ENCODE results near the gene EED. TPM values are rescaled to one million over a fixed set of nuclear protein-coding genes. Genes with fewer than 3 reads are reported as not detected.

Gene EED
- total RNA-seq, 6 donors from 2014 or later, result 6.7 to 43.1 (median 16.0) TPM

DNA sequence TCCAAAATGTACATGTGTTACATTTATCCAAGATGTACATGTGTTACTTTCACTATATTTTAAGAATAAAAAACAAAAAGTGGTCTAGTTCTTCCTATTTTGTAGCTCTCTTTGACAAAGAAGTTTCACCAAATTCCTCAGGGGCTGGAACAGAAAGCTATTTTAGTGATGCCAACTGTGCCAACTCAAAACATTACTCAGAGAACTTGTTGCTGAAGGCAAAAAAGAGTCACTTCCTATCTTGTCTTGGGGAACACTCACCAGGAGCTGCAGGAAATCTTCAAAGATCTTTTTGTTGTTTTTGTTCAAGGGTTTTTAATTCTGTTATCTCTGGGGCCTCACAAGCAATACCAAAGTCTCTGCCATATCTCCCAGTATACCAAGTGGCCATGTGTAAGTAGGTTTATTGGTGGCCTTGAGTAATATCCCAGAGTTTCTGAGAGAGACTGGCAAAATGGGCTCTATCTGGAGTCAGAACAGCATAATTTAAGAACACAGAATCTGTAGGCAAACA, 13.6 kb upstream of the EED start:
- no peak overlapping the region for H3K27ac ChIP-seq
- no peaks in the 10 kb centered on the region for H3K36me3 ChIP-seq
- no peaks in the 10 kb centered on the region for H3K4me1 ChIP-seq
- no peak for ATAC-seq (ENCODE audit: low FRiP score in 2 of 2)
- no peak for DNase-seq
- no peaks in the 10 kb centered on the region for H3K27me3 ChIP-seq
- H3K4me3 ChIP-seq, result no peak overlapping the region
- H3K9me3 ChIP-seq, result no peaks in the 10 kb centered on the region
- no peak for TF ChIP-seq POLR2A (IDR thresholded peaks at IDR 0.05)
- no peak for TF ChIP-seq EP300 (IDR thresholded peaks at IDR 0.05)
- no peak for TF ChIP-seq POLR2AphosphoS5 (IDR thresholded peaks at IDR 0.05)
- TF ChIP-seq, protein P1, sequence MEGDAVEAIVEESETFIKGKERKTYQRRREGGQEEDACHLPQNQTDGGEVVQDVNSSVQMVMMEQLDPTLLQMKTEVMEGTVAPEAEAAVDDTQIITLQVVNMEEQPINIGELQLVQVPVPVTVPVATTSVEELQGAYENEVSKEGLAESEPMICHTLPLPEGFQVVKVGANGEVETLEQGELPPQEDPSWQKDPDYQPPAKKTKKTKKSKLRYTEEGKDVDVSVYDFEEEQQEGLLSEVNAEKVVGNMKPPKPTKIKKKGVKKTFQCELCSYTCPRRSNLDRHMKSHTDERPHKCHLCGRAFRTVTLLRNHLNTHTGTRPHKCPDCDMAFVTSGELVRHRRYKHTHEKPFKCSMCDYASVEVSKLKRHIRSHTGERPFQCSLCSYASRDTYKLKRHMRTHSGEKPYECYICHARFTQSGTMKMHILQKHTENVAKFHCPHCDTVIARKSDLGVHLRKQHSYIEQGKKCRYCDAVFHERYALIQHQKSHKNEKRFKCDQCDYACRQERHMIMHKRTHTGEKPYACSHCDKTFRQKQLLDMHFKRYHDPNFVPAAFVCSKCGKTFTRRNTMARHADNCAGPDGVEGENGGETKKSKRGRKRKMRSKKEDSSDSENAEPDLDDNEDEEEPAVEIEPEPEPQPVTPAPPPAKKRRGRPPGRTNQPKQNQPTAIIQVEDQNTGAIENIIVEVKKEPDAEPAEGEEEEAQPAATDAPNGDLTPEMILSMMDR (IDR thresholded peaks at IDR 0.05), result no peak

DNA sequence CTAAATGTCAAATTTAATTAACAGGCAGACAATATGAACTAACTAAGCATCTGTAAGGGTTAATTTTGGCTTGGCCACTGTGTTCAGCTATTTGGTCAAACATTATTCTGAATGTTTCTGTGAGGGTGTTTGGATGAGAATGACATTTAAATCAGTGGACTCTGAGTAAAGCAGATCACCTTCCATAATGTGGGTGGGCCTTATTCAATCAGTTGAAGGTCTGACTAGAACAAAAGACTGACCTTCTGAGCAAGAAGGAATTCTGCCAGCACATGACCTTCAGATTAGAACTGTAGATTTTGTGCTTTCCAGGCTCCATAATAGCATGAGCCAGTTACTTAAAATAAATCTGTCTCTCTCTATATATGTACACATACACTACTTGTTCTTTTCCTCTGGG, 12.0 kb upstream of the EED start:
- no peak for TF ChIP-seq EP300 (IDR thresholded peaks at IDR 0.05)
- TF ChIP-seq, protein P1 (IDR thresholded peaks at IDR 0.05), result no peak
- TF ChIP-seq POLR2AphosphoS5 (IDR thresholded peaks at IDR 0.05), result no peak

DNA sequence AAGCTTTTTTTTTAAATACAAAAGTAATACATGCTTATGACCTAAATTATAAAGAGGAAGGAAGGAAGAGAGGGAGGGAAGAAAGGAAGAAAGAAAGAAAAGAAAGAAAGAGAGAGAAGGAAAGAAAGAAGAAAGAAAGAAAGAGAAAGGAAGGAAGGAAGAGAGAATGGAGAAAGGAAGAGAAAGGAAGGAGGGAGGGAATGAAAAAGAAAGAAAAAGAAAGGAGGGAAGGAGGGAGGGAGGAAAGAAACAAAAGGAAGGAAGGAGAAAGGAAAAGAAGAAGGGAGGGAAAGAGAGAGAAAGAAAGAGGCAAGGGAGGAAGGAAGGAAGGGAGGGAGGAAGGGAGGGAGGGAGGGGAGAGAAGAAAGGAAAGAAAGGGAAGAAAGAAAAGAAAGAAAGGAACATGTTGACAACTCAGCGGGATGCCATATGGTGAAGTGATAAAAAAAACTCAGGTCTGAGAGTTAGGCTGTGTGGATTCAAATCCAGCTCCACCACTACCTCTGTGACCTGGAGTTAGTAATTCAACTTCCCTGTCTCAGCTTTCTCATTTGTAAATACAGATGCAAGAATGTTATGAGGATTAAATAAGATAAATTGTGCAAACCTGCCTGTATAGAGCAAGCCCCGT, 9.6 kb upstream of the EED start:
- ATAC-seq (ENCODE audit: low FRiP score in 2 of 2) (no peak), DNase-seq (no peak)
- no peak overlapping the region for H3K4me3 ChIP-seq
- WGBS, 2 donors, result 53 to 62% methylated on average over 2 of the region's 2 CpGs
- no peak overlapping the region for H3K27ac ChIP-seq
- no peaks in the 10 kb centered on the region for H3K9me3 ChIP-seq
- TF ChIP-seq EP300 (IDR thresholded peaks at IDR 0.05) (no peak), POLR2A (IDR thresholded peaks at IDR 0.05) (no peak), POLR2AphosphoS5 (IDR thresholded peaks at IDR 0.05) (no peak)
- TF ChIP-seq, protein P1 (IDR thresholded peaks at IDR 0.05), result no peak
- no peaks in the 10 kb centered on the region for H3K36me3 ChIP-seq
- H3K4me1 ChIP-seq, result no peaks in the 10 kb centered on the region
- no peaks in the 10 kb centered on the region for H3K27me3 ChIP-seq

More for the DNA sequence above, 12.0 kb upstream of the EED start:
- Histone ChIP-seq H3K27ac (no peak overlapping the region), H3K4me1 (no peaks in the 10 kb centered on the region), H3K4me3 (no peak overlapping the region), H3K9me3 (no peaks in the 10 kb centered on the region), H3K27me3 (no peaks in the 10 kb centered on the region), H3K36me3 (no peaks in the 10 kb centered on the region)
- DNase-seq, result no peak
- ATAC-seq (ENCODE audit: low FRiP score in 2 of 2), result no peak

DNA sequence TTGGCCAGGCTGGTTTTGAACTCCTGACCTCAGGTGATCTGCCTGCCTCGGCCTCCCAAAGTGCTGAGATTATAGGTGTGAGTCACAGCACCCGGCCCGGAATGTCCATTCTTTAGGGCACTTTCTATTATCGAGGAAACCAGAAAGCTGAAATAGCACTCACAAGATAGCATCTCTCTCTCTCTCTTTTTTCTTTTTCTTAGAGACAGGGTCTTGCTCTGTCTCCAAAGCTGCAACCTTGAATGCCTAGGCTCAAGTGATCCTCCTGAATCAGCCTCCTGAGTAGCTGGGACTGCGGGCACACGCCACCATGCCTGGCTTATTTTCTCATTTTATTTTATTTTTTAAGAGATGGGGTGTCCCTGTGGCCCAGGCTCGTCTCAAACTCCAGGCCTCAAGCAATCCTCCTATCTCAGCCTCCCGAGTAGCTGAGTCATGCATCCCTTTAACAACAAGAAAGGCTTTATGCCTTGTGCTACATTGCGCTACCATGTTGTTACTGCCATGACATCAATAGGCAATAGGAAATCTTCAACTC, 7.2 kb upstream of the EED start:
- WGBS, 2 donors, result 89 to 91% methylated on average over 9 of the region's 9 CpGs
- no peaks in the 10 kb centered on the region for H3K9me3 ChIP-seq

More for the DNA sequence above, 7.2 kb upstream of the EED start:
- no peaks in the 10 kb centered on the region for H3K4me1 ChIP-seq
- H3K36me3 ChIP-seq, result no peaks in the 10 kb centered on the region
- no peak overlapping the region for H3K27ac ChIP-seq
- no peak overlapping the region for H3K4me3 ChIP-seq
- ATAC-seq (ENCODE audit: low FRiP score in 2 of 2) (no peak), DNase-seq (no peak)
- no peaks in the 10 kb centered on the region for H3K27me3 ChIP-seq
- TF ChIP-seq EP300 (IDR thresholded peaks at IDR 0.05) (no peak), POLR2AphosphoS5 (IDR thresholded peaks at IDR 0.05) (no peak), POLR2A (IDR thresholded peaks at IDR 0.05) (no peak)
- TF ChIP-seq, protein P1 (IDR thresholded peaks at IDR 0.05), result no peak
